H1 (cell line): Measurements from ENCODE around the gene CEP68. TPM values are rescaled to one million over a fixed set of nuclear protein-coding genes. Genes with fewer than 3 reads are reported as not detected.

Source experiments
- ATF2 ChIP-seq: IDR thresholded peaks from 2 replicates; pipeline ENCODE4 v1.6.1; 2012; ENCODE audit warnings: low read length, inconsistent platforms
- CBX5 ChIP-seq: fragments of 300-800, 300-1000 bp; sonication (generic); IDR thresholded peaks from 2 replicates; pipeline ENCODE4 v1.7.1; 2016; ENCODE audit warnings: antibody characterized with exemption, low read length, low read depth
- CHD7 ChIP-seq: fragments of 300-600 bp; sonication (generic); IDR thresholded peaks from 2 replicates; pipeline ENCODE4 v1.7.1; 2012; ENCODE audit warnings: low read length, moderate library complexity, mild to moderate bottlenecking, inconsistent platforms; ENCODE audit not compliant: insufficient replicate concordance
- EGR1 ChIP-seq: IDR thresholded peaks from 2 replicates; pipeline ENCODE4 v1.6.1; 2011; ENCODE audit warnings: low read depth, low read length, borderline replicate concordance
- SIRT6 ChIP-seq: IDR thresholded peaks from one replicate; pipeline ENCODE4 v1.7.1; 2012; ENCODE audit warnings: low read length, inconsistent platforms
- SP2 ChIP-seq: IDR thresholded peaks from 2 replicates; pipeline ENCODE4 v1.6.1; 2012; ENCODE audit warnings: mild to moderate bottlenecking, low read length, inconsistent platforms
- USF2 ChIP-seq: IDR thresholded peaks from 2 replicates; pipeline ENCODE4 v1.6.1; 2011; ENCODE audit warnings: low read length, improper control_type of control experiment
- ZNF274 ChIP-seq: IDR thresholded peaks from 2 replicates; pipeline ENCODE4 v1.7.0; 2012; ENCODE audit warnings: low read length, borderline replicate concordance; ENCODE audit errors: extremely low read depth
- polyA plus RNA-seq, 7 experiments: library from polyadenylated mRNA; depleted of rRNA in 3 of 7; stranded (reverse) in 5 of 7; unstranded in 2 of 7; fragments of >200 nt in 5 of 7; fragments of 200-250 nt in 2 of 7; gene quantifications; 1 replicate in 5 of 7; 2 replicates in 1 of 7; 4 replicates in 1 of 7; pipeline versions ENCODE4 v1.2.1 to v1.2.3, GENCODE V29; 2011 to 2013; ENCODE audit warnings: missing spikeins in 2 of 7, mixed read lengths in 2 of 7
- total RNA-seq: library from RNA; stranded (reverse); fragmentation: NEBNext Ultra II Directional; extraction: Animal tissue kit (Norgen Biotek cat#: 25700); gene quantifications from 2 replicates; pipeline ENCODE4 v1.2.1, GENCODE V29; 2021

CEP68 gene
- total and polyA plus RNA-seq, 2 of the 8 experiments (the other 6 are each of a cell fraction or from before 2014, with no cell fraction given), result 23.2 to 24.7 TPM

- TF ChIP-seq CHD7, result no peak
- no peak for TF ChIP-seq EGR1
- TF ChIP-seq ATF2, result no peak
- TF ChIP-seq ZNF274, result no peak
- no peak for TF ChIP-seq SP2
- TF ChIP-seq SIRT6, result no peak
- no peak for TF ChIP-seq CBX5
- TF ChIP-seq USF2, result no peak
Observed at GRCh38 chr2:65024149-65024829, 31.9 kb upstream of the CEP68 start (continued).
